KOPT-K1 (cell line): ENCODE measurements around the gene TACR2.

Source experiments
- H3K27ac ChIP-seq: fragments of 200-600 bp; sonication (generic); 2 replicates; pipeline ENCODE4 v1.5.1; 2016; ENCODE audit warnings: antibody characterized with exemption, mild to moderate bottlenecking, low read depth, low read length; ENCODE audit not compliant: poor library complexity, severe bottlenecking
- H3K36me3 ChIP-seq: fragments of 200-600 bp; sonication (generic); 2 replicates; pipeline ENCODE4 v1.5.1; 2017; ENCODE audit warnings: antibody characterized with exemption, mild to moderate bottlenecking, low read length, moderate library complexity; ENCODE audit not compliant: insufficient read depth
- H3K9me3 ChIP-seq: fragments of 200-600 bp; sonication (generic); 2 replicates; pipeline ENCODE4 v1.5.1; 2017; ENCODE audit warnings: antibody characterized with exemption, low read length, mild to moderate bottlenecking; ENCODE audit not compliant: insufficient read depth, poor library complexity, severe bottlenecking

TACR2 gene

DNA sequence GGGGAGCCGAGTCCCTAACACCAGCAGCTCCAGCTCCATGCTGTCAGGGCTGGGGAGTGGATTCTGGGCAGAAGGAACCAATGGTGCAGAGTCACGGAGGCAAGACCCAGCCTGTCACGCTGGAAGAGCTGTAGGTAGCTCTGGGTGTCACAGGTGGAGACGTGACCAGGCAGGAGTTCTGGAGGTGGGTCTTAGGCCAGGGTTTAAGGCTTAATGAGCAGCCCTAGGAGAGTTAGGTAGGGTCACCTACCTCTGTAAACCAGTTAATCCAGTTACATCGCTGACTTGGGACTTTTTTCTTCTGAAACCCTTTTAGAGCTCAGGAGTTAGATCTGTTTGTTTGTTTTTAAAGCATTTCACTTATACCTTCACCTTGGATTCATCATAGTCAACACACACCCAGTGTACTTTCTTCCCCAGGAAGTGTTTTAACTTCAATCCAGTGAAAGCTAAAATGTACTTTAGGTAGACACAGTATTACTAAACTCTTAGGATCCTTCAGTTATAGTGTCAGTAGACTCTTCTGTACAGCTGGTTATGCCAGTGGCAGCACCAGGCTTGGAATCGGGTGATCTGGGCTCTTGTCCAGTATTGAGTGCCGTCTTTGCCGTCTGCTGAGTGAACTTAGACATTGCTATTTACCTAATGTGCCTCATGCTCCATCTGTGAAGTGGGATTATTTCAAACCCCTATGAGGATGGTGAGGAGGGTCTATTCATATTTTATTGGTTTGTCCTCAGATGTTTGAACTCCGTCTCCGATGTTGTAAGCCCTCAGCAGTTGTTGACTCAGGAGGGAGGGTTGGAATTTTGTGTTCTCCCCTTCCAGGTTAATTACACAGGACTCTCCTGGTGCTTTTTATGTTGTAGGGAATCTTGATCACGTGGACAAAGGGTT is 31.0 kb downstream of the TACR2 start:
- H3K27ac ChIP-seq = no peak overlapping the region
- no peaks in the 10 kb centered on the region for H3K9me3 ChIP-seq
- peaks cover 96% of the 10 kb centered on the region for H3K36me3 ChIP-seq

GRCh38 chr10:69384320-69384719 is 32.4 kb downstream of the TACR2 start:
- Histone ChIP-seq H3K27ac (no peak overlapping the region), H3K9me3 (no peaks in the 10 kb centered on the region), H3K36me3 (peaks cover 96% of the 10 kb centered on the region)

GRCh38 chr10:69383558-69383957 is 33.2 kb downstream of the TACR2 start:
- Histone ChIP-seq H3K36me3 (peaks cover 96% of the 10 kb centered on the region), H3K27ac (no peak overlapping the region)

DNA sequence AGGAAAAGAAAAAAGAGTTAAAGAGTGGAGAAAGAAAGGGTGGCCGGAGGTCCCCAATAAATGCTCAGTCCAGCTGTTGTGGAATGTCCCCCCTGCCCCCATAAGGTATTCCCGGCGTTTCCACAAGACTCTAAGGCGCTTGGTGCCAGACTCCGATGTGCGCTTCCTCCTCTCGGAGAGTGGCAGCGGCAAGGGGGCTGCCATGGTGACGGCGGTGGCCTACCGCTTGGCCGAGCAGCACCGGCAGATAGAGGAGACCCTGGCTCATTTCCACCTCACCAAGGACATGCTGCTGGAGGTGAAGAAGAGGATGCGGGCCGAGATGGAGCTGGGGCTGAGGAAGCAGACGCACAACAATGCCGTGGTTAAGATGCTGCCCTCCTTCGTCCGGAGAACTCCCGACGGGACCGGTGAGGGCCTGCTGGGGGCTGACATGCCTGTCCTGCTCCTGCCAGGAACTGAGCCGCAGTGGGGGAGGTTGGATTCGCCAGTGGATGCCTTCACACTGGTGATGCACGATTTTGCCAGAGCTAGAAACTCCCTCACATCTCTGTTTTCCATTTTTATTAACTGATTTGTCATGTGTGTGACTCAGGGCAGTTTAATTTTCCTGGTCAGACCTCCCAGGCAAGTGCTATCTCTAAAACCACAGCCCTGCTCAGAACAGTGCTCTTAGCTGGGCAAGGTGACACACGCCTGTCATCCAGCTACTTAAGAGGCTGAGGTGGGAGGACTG is 34.2 kb downstream of the TACR2 start:
- H3K27ac ChIP-seq = no peak overlapping the region
- H3K9me3 ChIP-seq = no peaks in the 10 kb centered on the region
- H3K36me3 ChIP-seq = peaks cover 97% of the 10 kb centered on the region

More at GRCh38 chr10:69383558-69383957, 33.2 kb downstream of the TACR2 start:
- no peaks in the 10 kb centered on the region for H3K9me3 ChIP-seq

DNA sequence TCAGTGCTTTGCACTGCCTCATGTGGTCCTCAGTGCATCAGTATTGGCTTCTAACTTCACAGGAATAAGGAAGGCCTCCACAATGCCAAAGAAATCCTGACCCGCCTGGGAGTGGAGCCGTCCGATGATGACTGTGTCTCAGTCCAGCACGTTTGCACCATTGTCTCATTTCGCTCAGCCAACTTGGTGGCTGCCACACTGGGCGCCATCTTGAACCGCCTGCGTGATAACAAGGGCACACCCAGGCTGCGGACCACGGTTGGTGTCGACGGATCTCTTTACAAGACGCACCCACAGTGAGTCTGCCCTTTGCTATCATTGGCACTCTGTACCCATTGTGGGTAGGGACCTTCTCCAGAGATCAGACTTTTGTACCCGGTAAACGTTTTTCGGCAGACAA is 36.9 kb downstream of the TACR2 start:
- no peaks in the 10 kb centered on the region for H3K9me3 ChIP-seq
- peaks cover 99% of the 10 kb centered on the region for H3K36me3 ChIP-seq
- H3K27ac ChIP-seq = no peak overlapping the region

DNA sequence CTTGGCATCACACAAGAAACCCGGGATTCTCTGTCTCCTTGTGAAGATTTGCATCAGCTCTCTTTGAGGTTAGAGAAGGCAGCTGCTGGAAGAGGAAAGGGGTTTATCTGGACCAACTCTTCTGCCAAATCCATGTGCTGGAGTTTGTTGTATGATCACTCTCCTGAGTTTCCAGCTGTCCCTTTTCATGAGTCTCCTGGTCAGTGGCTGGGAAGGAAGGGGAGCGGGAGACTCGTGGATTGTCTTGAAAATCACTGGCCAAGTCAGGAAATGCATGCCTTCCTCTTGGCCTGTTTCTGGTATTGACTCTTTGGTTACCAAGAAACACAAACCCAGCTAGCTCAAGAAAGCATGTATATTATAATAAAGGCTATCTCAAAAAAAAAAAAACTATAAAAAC is 38.8 kb downstream of the TACR2 start:
- Histone ChIP-seq H3K27ac (no peak overlapping the region), H3K9me3 (no peaks in the 10 kb centered on the region), H3K36me3 (peaks cover 99% of the 10 kb centered on the region)

- Histone ChIP-seq H3K36me3 (peaks cover 98% of the 10 kb centered on the region), H3K27ac (no peak overlapping the region), H3K9me3 (no peaks in the 10 kb centered on the region)
Measured at GRCh38 chr10:69377191-69377590, 39.5 kb downstream of the TACR2 start.

DNA sequence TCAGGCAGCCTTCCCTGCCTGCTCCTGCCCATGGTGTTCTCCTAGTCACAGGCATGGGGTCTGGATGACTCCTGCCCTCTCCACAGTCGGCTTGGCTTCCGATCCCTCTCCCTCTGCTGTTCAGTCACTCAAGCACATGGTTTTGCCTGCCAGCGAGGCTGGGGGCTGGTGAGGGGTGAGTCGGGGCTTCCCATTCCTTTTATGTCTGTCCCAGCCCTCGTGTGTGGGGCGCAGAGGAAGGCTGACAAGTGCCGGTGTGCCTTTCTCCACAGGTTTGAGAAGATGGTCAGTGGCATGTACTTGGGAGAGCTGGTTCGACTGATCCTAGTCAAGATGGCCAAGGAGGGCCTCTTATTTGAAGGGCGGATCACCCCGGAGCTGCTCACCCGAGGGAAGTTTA is 40.1 kb downstream of the TACR2 start:
- Histone ChIP-seq H3K36me3 (peaks cover 98% of the 10 kb centered on the region), H3K27ac (no peak overlapping the region), H3K9me3 (no peaks in the 10 kb centered on the region)

- H3K9me3 ChIP-seq = no peaks in the 10 kb centered on the region
- H3K36me3 ChIP-seq = peaks cover 98% of the 10 kb centered on the region
- H3K27ac ChIP-seq = no peak overlapping the region
Measured at GRCh38 chr10:69375307-69376151, 41.2 kb downstream of the TACR2 start.

DNA sequence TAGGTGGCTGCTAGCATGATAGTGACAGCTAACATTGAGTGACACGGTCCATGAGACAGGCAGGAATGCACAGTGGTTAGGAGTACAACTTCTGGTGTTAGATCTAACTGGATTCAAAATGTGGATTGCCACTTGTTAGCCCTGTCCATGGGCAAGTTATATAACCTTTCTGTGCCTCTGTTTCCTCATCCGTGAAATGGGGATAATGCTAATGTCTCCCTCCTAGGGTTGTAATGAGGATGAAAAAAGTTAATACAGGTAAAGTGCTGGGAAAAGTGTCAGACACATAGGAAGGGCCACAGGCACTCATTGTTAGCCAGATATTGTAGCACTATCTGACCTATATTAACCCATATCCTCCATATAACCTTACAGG is 41.8 kb downstream of the TACR2 start:
- Histone ChIP-seq H3K27ac (no peak overlapping the region), H3K36me3 (peaks cover 98% of the 10 kb centered on the region), H3K9me3 (no peaks in the 10 kb centered on the region)

GRCh38 chr10:69374242-69374641 is 42.5 kb downstream of the TACR2 start:
- Histone ChIP-seq H3K36me3 (peaks cover 97% of the 10 kb centered on the region), H3K27ac (no peak overlapping the region), H3K9me3 (no peaks in the 10 kb centered on the region)

GRCh38 chr10:69372126-69372980 is 44.4 kb downstream of the TACR2 start:
- Histone ChIP-seq H3K9me3 (no peaks in the 10 kb centered on the region), H3K36me3 (peaks cover 96% of the 10 kb centered on the region), H3K27ac (no peak overlapping the region)

- Histone ChIP-seq H3K9me3 (no peaks in the 10 kb centered on the region), H3K36me3 (peaks cover 89% of the 10 kb centered on the region), H3K27ac (no peak overlapping the region)
Measured at GRCh38 chr10:69367469-69367868, 49.2 kb downstream of the TACR2 start.

GRCh38 chr10:69366738-69367137 is 50.0 kb downstream of the TACR2 start:
- no peak overlapping the region for H3K27ac ChIP-seq
- peaks cover 83% of the 10 kb centered on the region for H3K36me3 ChIP-seq

More at GRCh38 chr10:69366738-69367137, 50.0 kb downstream of the TACR2 start:
- no peaks in the 10 kb centered on the region for H3K9me3 ChIP-seq
